Measurements from ENCODE around the gene PAPLN.
"Not testable (repeated sequence)": the region's sequence is repeated elsewhere in the genome, so short reads cannot be mapped to it uniquely, and the experiment has no call there.

The PAPLN gene

GRCh38 chr14:73293782-73294781 lies 56.8 kb downstream of the PAPLN start:
- no peak for DNase-seq

GRCh38 chr14:73295198-73295796 lies 58.0 kb downstream of the PAPLN start:
- DNase-seq, result peak; percentile 40

- DNase-seq, result no peak
These were observed 68.2 kb downstream of the PAPLN start for GRCh38 chr14:73305499-73305898.

DNA sequence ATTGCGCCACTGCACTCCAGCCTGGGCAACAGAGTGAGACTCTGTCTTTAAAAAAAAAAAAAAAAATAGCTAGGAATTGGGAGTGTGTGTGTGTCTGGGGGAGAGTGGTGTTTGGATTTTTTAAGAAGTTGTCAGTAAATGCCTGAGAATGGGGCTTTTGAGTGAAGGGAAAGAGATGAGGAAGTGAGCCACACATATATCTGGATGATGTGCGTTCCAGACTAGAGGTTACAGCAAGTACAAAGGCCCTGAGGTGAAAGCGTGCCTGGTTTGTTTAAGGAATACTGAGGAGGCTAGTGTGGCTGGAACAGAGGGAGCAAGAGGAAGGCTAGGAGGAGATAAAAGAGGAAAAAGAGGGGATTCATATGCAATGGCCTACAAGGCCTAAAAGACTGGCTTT lies 70.0 kb downstream of the PAPLN start:
- no peak for DNase-seq

DNA sequence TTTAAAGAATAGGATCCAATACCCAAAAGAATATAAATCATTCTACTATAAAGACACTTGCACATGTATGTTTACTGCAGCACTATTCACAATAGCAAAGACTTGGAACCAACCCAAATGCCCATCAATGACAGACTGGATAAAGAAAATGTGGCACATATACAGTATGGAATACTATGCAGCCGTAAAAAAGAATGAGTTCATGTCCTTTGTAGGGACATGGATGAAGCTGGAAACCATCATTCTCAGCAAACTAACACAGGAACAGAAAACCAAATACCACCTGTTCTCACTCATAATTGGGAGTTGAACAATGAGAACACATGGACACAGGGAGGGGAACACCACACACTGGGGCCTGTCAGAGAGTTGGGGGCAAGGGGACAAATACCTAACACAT lies 71.9 kb downstream of the PAPLN start:
- not testable (repeated sequence) for DNase-seq

DNA sequence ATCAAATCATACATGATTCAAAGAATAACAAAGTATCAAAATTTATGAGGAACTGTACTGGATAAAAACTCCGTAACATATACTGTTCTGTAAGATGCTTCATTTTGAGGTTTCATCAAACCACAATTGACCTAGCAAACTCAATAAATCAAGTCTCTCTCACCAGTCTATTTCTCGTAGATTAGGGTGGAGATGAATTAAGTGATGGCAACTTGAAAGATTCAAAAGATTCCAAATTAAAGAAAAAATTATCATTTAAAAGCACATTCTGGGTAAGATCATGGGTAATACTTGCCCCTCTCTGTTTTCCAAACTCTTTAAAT lies 74.4 kb downstream of the PAPLN start:
- DNase-seq, result no peak

- no peak for DNase-seq
These were observed 75.4 kb downstream of the PAPLN start for GRCh38 chr14:73312687-73313086.

DNA sequence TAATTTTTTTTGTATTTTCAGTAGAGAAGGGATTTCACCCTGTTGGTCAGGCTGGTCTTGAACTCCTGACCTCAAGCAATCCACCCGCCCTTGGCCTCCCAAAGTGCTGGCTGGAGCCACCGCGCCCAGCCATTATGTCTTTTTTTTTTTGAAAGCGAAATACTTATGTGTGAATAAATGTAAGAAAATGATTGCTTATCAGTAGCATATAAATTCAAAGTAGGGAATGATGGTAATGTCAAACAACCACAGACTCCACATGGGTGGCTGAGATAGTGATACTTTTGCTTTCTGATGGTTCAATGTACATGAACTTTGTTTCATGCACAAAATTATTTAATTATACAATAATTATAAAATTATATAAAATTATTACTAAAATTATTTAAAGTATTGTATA lies 75.8 kb downstream of the PAPLN start:
- no peak for DNase-seq

DNA sequence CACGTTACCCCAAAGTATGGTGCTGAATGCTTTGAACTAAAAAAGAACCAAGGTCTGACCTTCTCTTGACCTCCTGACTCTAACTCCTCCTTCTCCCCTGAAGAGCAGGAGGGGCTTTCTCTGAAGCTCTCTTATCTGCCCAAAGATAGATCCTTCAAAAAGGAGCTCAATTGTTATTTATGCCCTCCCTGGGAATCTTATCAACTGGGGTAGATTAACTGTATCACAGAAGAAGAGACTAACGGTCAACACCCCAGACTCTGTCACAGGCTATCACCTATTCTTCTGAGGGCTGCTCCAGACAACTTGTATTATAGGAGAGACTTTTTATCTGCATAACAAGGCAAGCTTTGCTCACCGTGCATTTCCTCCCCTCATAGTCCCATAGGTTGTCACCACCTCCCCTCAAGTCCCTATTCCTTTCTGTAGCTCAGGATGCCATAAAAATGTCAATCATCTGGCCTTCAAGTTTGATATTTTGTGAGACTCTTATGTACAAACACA lies 86.6 kb downstream of the PAPLN start:
- DNase-seq, result no peak

Data from fibroblast of skin of back (primary cell).